Measurements from ENCODE around the gene DNAAF9. TPM values are rescaled to one million over a fixed set of nuclear protein-coding genes. Genes with fewer than 3 reads are reported as not detected.

Gene DNAAF9
- total and polyA plus RNA-seq, 3 donors from 2014 or later: 22.1 to 36.8 (median 31.6) TPM

- 75 to 78% methylated on average over 4 of the region's 4 CpGs for WGBS, 2 donors
Measured at GRCh38 chr20:3404402-3404801, 3.1 kb downstream of the DNAAF9 start.

DNA sequence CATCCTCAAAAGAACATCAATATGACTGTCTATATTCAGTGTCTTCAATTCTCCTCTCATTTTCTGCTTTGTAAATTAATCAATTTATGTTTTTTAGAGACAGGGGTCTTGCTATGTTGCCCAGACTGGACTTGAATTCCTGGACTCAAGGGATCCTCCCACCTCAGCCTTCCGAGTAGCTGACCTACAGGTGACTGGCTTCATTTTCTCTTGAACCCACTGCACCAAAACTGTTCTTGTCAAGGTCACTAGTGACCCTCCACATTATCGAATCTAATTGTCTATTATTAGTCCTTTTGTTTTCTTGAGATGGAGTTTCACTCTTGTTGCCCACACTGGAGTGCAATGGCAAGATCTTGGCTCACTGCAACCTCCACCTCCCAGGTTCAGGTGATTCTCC is 3.7 kb downstream of the DNAAF9 start:
- Histone ChIP-seq H3K9me3 (no peaks in the 10 kb centered on the region), H3K27ac (no peak overlapping the region), H3K27me3 (no peaks in the 10 kb centered on the region), H3K4me1 (peaks cover 13% of the 10 kb centered on the region), H3K4me3 (no peak overlapping the region), H3K36me3 (ENCODE audit: low read depth, missing control alignments) (no peaks in the 10 kb centered on the region)
- intact Hi-C loops (cut with DNase I; ENCODE audit: low total_unique reads): no loop called here
- TF ChIP-seq, protein P1, sequence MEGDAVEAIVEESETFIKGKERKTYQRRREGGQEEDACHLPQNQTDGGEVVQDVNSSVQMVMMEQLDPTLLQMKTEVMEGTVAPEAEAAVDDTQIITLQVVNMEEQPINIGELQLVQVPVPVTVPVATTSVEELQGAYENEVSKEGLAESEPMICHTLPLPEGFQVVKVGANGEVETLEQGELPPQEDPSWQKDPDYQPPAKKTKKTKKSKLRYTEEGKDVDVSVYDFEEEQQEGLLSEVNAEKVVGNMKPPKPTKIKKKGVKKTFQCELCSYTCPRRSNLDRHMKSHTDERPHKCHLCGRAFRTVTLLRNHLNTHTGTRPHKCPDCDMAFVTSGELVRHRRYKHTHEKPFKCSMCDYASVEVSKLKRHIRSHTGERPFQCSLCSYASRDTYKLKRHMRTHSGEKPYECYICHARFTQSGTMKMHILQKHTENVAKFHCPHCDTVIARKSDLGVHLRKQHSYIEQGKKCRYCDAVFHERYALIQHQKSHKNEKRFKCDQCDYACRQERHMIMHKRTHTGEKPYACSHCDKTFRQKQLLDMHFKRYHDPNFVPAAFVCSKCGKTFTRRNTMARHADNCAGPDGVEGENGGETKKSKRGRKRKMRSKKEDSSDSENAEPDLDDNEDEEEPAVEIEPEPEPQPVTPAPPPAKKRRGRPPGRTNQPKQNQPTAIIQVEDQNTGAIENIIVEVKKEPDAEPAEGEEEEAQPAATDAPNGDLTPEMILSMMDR (IDR thresholded peaks at IDR 0.05): no peak
- TF ChIP-seq POLR2A (IDR thresholded peaks at IDR 0.05): no peak
- DNase-seq: no peak
- WGBS, 2 donors: 86 to 90% methylated on average over 2 of the region's 2 CpGs

More at GRCh38 chr20:3404402-3404801, 3.1 kb downstream of the DNAAF9 start:
- no peaks in the 10 kb centered on the region for H3K9me3 ChIP-seq
- no peaks in the 10 kb centered on the region for H3K27me3 ChIP-seq
- no peak overlapping the region for H3K27ac ChIP-seq
- H3K4me3 ChIP-seq: no peak overlapping the region
- no peak for DNase-seq
- TF ChIP-seq POLR2A (IDR thresholded peaks at IDR 0.05): no peak
- TF ChIP-seq, protein P1 (IDR thresholded peaks at IDR 0.05): no peak
- peaks cover 13% of the 10 kb centered on the region for H3K4me1 ChIP-seq
- intact Hi-C loops (cut with DNase I; ENCODE audit: low total_unique reads): no loop called here
- H3K36me3 ChIP-seq (ENCODE audit: low read depth, missing control alignments): no peaks in the 10 kb centered on the region

DNA sequence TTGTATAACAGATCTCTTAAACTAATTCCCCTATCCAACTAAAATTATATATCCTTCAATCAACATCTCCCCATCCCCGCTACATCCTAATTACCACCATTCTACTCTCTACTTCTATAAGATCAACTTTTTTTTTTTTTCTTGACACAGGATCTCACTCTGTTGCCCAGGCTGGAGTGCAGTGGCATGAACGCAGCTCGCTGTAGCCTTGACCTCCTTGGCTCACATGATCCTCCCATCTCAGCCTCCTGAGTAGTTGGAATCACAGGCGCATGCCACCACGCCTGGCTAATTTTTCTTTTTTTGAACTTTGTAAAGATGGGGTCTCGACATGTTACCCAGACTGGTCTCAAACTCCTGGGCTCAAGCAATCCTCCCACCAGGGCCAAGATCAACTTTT is 5.0 kb downstream of the DNAAF9 start:
- Histone ChIP-seq H3K4me1 (peaks cover 13% of the 10 kb centered on the region), H3K36me3 (ENCODE audit: low read depth, missing control alignments) (no peaks in the 10 kb centered on the region)
- TF ChIP-seq POLR2A (IDR thresholded peaks at IDR 0.05): no peak
- TF ChIP-seq, protein P1 (IDR thresholded peaks at IDR 0.05): no peak

DNA sequence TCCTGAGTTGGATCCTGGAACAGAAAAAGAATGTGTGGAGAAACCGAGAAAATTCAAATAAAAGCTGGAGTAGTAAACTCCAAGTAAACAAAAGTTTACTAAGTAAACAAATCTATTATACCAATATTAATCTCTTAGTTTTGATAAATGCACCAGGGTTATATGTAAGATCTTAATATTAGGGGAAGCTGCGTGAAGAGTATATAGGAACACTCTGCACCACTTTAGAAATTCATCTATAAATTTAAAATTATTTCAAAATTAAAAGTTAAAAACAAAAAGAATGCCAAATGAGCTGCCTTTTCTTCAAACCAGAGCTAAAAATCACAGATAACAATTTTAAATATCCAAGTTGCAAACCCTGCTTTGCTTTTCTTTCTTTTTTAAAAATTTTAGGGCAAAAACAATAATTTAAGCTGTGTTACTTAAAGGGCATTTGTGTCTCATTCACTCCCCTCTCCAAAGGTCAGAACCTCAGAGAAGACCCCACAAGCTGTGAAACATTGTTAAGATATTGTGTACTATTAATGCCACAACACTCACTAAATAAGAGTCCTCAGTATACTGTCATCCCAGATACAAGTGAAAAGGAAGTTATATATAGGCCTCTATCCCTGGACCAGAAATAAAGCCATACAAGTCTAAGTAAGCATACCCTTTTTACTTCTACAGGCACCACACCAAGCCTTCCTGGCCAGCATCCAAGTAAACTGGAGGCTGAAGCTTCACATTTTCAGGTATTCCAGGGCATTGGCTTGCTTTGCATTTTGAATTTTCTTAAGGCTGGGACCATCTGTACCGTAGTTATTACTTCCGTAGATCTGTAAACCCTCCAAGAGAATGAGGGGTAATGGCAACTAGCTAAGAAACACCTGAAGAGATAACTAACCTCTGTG is 7.0 kb downstream of the DNAAF9 start:
- Histone ChIP-seq H3K9me3 (no peaks in the 10 kb centered on the region), H3K4me1 (peaks cover 1% of the 10 kb centered on the region), H3K27me3 (no peaks in the 10 kb centered on the region), H3K36me3 (ENCODE audit: low read depth, missing control alignments) (no peaks in the 10 kb centered on the region), H3K4me3 (no peak overlapping the region), H3K27ac (no peak overlapping the region)
- intact Hi-C loops (cut with DNase I; ENCODE audit: low total_unique reads): no loop called here
- 76 to 82% methylated on average over 4 of the region's 4 CpGs for WGBS, 2 donors
- no peak for TF ChIP-seq POLR2A (IDR thresholded peaks at IDR 0.05)
- TF ChIP-seq, protein P1 (IDR thresholded peaks at IDR 0.05): no peak
- DNase-seq: no peak

More for the DNA sequence above, 5.0 kb downstream of the DNAAF9 start:
- no peaks in the 10 kb centered on the region for H3K27me3 ChIP-seq
- H3K27ac ChIP-seq: no peak overlapping the region
- 84% methylated on average over 6 of the region's 6 CpGs for WGBS, 2 donors
- H3K4me3 ChIP-seq: no peak overlapping the region
- intact Hi-C loops (cut with DNase I; ENCODE audit: low total_unique reads): no loop called here
- DNase-seq: no peak
- no peaks in the 10 kb centered on the region for H3K9me3 ChIP-seq

All from testis (tissue), 3 donors.